Osteoblast (primary cell): ENCODE results near the gene CDIPT. TPM values are rescaled to one million over a fixed set of nuclear protein-coding genes. Genes with fewer than 3 reads are reported as not detected.
A peak's percentile ranks its signal among the peaks of the same experiment; 100 is the strongest.
"Not testable (repeated sequence)": the region's sequence is repeated elsewhere in the genome, so short reads cannot be mapped to it uniquely, and the experiment has no call there.

ENCODE experiments used
- DNase-seq: peaks from one replicate; pipeline ENCODE4 v3.0.0; 2011; ENCODE audit warnings: low spot score, mixed read lengths; ENCODE audit not compliant: insufficient read length; ENCODE audit errors: missing footprints
- H2AFZ ChIP-seq: 2 replicates; pipeline ENCODE4 v1.6.0; 2011; ENCODE audit warnings: mild to moderate bottlenecking, low read length
- H3K27ac ChIP-seq: 2 replicates; pipeline ENCODE4 v1.5.1; 2011; ENCODE audit warnings: mild to moderate bottlenecking, low read depth, low read length, moderate library complexity
- H3K27me3 ChIP-seq: 2 replicates; pipeline ENCODE4 v1.6.0; 2012; ENCODE audit warnings: mild to moderate bottlenecking, control low read depth, inconsistent platforms, low read length, moderate library complexity; ENCODE audit not compliant: insufficient read depth
- H3K36me3 ChIP-seq: 2 replicates; pipeline ENCODE4 v1.5.1; 2011; ENCODE audit warnings: mild to moderate bottlenecking, low read length, control low read depth, moderate library complexity; ENCODE audit not compliant: insufficient read depth
- H3K4me1 ChIP-seq: 2 replicates; pipeline ENCODE4 v1.5.1; 2011; ENCODE audit warnings: mild to moderate bottlenecking, low read length, control low read depth, moderate library complexity; ENCODE audit not compliant: insufficient read depth
- H3K4me2 ChIP-seq: 2 replicates; pipeline ENCODE4 v1.6.0; 2011; ENCODE audit warnings: mild to moderate bottlenecking, low read length; ENCODE audit not compliant: insufficient read depth
- H3K4me3 ChIP-seq: fragments of 200-600 bp; sonication (generic); 3 replicates; pipeline ENCODE4 v1.5.1; 2012; ENCODE audit warnings: mild to moderate bottlenecking, low read length, inconsistent platforms; ENCODE audit not compliant: insufficient read depth
- H3K79me2 ChIP-seq: 2 replicates; pipeline ENCODE4 v1.6.0; 2012; ENCODE audit warnings: mild to moderate bottlenecking, low read length, control low read depth, inconsistent platforms; ENCODE audit not compliant: insufficient read depth
- H3K9me3 ChIP-seq: 2 replicates; pipeline ENCODE4 v1.5.1; 2011; ENCODE audit warnings: low read depth, low read length, control low read depth
- H4K20me1 ChIP-seq: 2 replicates; pipeline ENCODE4 v1.6.0; 2012; ENCODE audit warnings: mild to moderate bottlenecking, low read length, control low read depth; ENCODE audit not compliant: insufficient read depth
- CTCF ChIP-seq: IDR thresholded peaks from 2 replicates; pipeline ENCODE4 v1.5.1; 2011; ENCODE audit warnings: mild to moderate bottlenecking, low read depth, low read length, moderate library complexity; ENCODE audit errors: extremely low read depth
- total RNA-seq: library from RNA; depleted of rRNA; stranded (reverse); fragments of >200 nt; gene quantifications from 2 replicates; pipeline ENCODE4 v1.2.3, GENCODE V29; 2012

The CDIPT gene
- total RNA-seq, 1 donor, result 105 TPM

GRCh38 chr16:29871822-29872546 is 9.0 kb upstream of the CDIPT start:
- Histone ChIP-seq H3K4me1 (no peaks in the 10 kb centered on the region), H3K36me3 (no peaks in the 10 kb centered on the region), H3K4me2 (no peak overlapping the region), H3K27ac (no peak overlapping the region), H3K27me3 (peaks cover 19% of the 10 kb centered on the region), H4K20me1 (no peaks in the 10 kb centered on the region), H2AFZ (no peak overlapping the region), H3K4me3 (no peak overlapping the region), H3K9me3 (no peaks in the 10 kb centered on the region), H3K79me2 (no peaks in the 10 kb centered on the region)
- TF ChIP-seq CTCF, result no peak
- DNase-seq, result peak; percentile 73

GRCh38 chr16:29869067-29869466 is 6.0 kb upstream of the CDIPT start:
- not testable (repeated sequence) for H3K27ac ChIP-seq, H4K20me1 ChIP-seq, H3K79me2 ChIP-seq, DNase-seq, H3K4me1 ChIP-seq, H3K9me3 ChIP-seq, H3K4me2 ChIP-seq, H3K4me3 ChIP-seq, H3K36me3 ChIP-seq, H2AFZ ChIP-seq, H3K27me3 ChIP-seq

GRCh38 chr16:29868396-29869009 is 5.5 kb upstream of the CDIPT start:
- Histone ChIP-seq H3K27me3 (no peaks in the 10 kb centered on the region), H3K4me3 (no peak overlapping the region), H3K36me3 (no peaks in the 10 kb centered on the region), H3K4me1 (peaks cover 3% of the 10 kb centered on the region), H2AFZ (no peak overlapping the region), H3K27ac (no peak overlapping the region), H3K9me3 (no peaks in the 10 kb centered on the region), H3K79me2 (no peaks in the 10 kb centered on the region), H4K20me1 (no peaks in the 10 kb centered on the region), H3K4me2 (no peak overlapping the region)
- peak; percentile 39 for DNase-seq
- no peak for TF ChIP-seq CTCF

- H3K79me2 ChIP-seq, result peaks cover 21% of the 10 kb centered on the region
- no peak overlapping the region for H2AFZ ChIP-seq
- no peak overlapping the region for H3K4me3 ChIP-seq
- H4K20me1 ChIP-seq, result peaks cover 6% of the 10 kb centered on the region
- no peak for TF ChIP-seq CTCF
- H3K27ac ChIP-seq, result no peak overlapping the region
- H3K4me2 ChIP-seq, result no peak overlapping the region
- H3K4me1 ChIP-seq, result peaks cover 11% of the 10 kb centered on the region
- peaks cover 10% of the 10 kb centered on the region for H3K36me3 ChIP-seq
- peak; percentile 18 for DNase-seq
- no peaks in the 10 kb centered on the region for H3K27me3 ChIP-seq
- no peaks in the 10 kb centered on the region for H3K9me3 ChIP-seq
These were observed 1.2 kb upstream of the CDIPT start for GRCh38 chr16:29864205-29864604.
